ENCODE results near the gene MLLT3.
"Not testable (repeated sequence)": the region's sequence is repeated elsewhere in the genome, so short reads cannot be mapped to it uniquely, and the experiment has no call there.

The MLLT3 gene

DNA sequence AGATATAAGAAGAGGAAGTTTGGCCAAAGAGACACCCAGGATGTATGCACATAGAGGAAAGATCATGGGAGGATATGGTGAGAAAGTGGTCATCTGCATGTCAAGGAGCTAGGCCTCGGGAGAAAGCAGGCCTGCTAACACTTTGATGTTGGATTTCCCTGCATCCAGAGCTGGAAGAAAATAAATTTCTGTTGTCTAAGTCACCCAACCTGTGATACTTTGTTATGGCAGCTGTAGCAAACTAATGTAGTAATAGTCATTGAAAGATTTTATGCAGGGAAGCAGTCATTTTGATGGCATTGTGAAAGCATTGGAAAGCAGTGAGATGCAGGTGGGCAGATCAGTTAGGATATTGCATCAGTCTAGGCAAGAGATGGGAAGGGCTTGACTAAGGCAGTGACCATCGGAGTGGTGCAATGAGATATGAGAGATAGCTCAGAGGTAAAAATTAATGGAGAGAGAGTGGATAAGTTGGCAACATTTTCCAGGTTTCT lies 37.2 kb upstream of the MLLT3 start:
- TF ChIP-seq, protein P1, sequence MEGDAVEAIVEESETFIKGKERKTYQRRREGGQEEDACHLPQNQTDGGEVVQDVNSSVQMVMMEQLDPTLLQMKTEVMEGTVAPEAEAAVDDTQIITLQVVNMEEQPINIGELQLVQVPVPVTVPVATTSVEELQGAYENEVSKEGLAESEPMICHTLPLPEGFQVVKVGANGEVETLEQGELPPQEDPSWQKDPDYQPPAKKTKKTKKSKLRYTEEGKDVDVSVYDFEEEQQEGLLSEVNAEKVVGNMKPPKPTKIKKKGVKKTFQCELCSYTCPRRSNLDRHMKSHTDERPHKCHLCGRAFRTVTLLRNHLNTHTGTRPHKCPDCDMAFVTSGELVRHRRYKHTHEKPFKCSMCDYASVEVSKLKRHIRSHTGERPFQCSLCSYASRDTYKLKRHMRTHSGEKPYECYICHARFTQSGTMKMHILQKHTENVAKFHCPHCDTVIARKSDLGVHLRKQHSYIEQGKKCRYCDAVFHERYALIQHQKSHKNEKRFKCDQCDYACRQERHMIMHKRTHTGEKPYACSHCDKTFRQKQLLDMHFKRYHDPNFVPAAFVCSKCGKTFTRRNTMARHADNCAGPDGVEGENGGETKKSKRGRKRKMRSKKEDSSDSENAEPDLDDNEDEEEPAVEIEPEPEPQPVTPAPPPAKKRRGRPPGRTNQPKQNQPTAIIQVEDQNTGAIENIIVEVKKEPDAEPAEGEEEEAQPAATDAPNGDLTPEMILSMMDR (conservative IDR thresholded peaks at IDR 0.05; ENCODE audit: control insufficient read depth, insufficient read depth, low read depth, low read length): no peak
- DNase-seq (ENCODE audit: low read depth): no peak
- H3K4me3 ChIP-seq (ENCODE audit: control insufficient read depth, low read depth, low read length): no peak overlapping the region

DNA sequence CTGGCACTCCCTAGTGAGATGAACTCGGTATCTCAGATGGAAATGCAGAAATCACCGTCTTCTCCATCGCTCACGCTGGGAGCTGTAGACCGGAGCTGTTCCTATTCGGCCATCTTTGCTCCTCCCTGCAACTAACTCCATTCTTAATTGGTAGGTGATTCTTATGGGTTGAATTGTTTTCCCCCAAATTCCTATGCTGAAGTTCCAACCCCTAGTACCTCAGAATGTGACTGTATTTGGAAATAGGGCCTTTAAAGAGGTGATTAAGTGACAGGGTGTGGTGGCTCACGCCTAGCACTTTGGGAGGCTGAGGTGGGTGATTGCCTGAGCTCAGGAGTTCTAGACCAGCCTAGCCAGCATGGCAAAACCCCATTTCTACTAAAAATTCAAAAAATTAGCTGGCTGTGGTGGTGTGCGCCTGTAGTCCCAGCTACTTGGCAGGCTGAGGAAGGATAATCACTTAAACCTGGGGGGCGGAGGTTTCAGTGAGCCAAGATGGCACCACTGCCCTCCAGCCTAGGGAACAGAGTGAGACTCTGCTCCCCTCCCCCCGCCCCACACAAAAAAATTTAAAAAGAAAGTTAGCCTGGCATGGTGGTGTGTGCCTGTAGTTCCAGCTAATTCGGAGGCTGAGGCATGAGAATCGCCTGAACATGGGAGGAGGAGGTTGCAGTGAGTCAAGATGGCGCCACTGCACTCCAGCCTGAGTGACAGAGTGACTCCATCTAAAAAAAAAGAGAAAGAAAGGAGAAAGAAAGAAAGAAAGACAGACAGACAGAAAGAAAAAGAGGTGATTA lies 36.6 kb upstream of the MLLT3 start:
- TF ChIP-seq, protein P1 (conservative IDR thresholded peaks at IDR 0.05; ENCODE audit: control insufficient read depth, insufficient read depth, low read depth, low read length): no peak
- no peak for DNase-seq (ENCODE audit: low read depth)
- peak overlapping the region; percentile 46 for H3K4me3 ChIP-seq (ENCODE audit: control insufficient read depth, low read depth, low read length)

DNA sequence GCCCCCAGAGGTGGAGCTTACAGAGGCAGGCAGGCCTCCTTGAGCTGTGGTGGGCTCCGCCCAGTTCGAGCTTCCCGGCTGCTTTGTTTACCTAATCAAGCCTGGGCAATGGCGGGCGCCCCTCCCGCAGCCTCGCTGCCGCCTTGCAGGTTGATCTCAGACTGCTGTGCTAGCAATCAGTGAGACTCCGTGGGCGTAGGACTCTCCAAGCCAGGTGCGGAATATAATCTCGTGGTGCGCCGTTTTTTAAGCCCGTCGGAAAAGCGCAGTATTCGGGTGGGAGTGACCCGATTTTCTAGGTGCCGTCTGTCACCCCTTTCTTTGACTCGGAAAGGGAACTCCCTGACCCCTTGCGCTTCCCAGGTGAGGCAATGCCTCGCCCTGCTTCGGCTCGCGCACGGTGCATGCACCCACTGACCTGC lies 36.0 kb upstream of the MLLT3 start:
- DNase-seq (ENCODE audit: low read depth): not testable (repeated sequence)
- H3K4me3 ChIP-seq (ENCODE audit: control insufficient read depth, low read depth, low read length): peak overlapping the region; percentile 46

DNA sequence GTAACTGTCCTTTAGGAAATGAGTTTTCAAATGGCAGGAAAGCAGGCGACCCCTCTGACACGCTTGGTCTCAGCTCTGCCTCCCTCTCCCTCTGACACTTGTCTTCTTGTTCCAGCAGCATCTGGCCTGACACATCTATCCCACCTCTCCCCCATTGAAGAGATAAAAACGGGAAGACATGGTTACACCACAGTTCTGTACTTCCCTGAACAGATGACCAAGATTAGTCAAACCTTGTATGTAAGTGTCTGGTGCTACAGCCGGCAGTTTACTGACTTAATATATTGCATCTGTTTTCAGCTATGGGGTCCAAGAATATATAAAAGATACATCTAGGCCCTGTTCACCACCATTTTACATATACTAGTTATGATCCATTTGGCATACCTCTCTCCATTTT lies 29.6 kb upstream of the MLLT3 start:
- no peak for DNase-seq (ENCODE audit: low read depth)
- TF ChIP-seq, protein P1 (conservative IDR thresholded peaks at IDR 0.05; ENCODE audit: control insufficient read depth, insufficient read depth, low read depth, low read length): no peak

DNA sequence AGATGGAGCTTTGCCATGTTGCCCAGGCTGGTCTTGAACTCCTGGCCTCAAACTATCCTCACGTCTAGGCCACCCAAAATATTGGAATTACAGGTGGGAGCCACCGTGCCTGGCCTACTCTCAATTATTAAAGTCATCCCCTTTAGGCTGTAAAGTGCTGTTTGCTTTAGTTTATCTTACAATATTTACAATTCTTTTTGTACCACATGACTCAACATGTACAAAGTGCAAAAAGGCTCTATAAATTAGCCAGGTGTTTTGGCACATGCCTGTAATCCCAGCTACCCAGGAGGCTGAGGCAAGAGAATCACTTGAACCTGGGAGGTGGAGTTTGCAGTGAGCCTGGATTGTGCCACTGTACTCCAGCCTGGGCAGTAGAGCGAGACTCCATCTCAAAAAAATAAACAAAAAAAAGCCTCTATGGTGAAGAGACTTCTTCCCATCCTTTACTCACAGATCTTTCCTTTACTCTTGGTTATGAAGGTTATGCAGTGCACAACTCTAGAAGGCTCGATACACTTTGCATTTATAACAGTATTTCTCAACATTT lies 28.5 kb upstream of the MLLT3 start:
- DNase-seq (ENCODE audit: low read depth): no peak
- no peak overlapping the region for H3K4me3 ChIP-seq (ENCODE audit: control insufficient read depth, low read depth, low read length)
- TF ChIP-seq, protein P1 (conservative IDR thresholded peaks at IDR 0.05; ENCODE audit: control insufficient read depth, insufficient read depth, low read depth, low read length): no peak

More for the DNA sequence above, 29.6 kb upstream of the MLLT3 start:
- H3K4me3 ChIP-seq (ENCODE audit: control insufficient read depth, low read depth, low read length): no peak overlapping the region

DNA sequence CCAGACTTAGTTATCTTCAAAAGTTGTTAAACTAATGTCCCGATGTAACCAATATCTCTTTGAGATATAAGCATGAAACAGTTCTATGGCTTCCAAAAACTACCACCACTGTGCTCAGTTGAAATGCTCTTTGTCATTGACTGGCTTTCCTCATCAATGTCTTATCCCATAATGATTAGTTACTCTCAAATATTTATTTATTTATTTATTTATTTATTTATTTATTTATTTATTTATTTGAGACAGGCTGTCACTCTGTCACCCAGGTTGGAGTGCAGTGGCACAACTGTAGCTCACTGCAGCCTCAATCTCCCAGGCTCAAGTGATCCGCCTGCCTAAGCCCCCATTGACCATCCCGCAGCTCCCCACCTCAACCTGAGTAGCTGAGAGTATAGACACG lies 28.0 kb upstream of the MLLT3 start:
- no peak for DNase-seq (ENCODE audit: low read depth)
- H3K4me3 ChIP-seq (ENCODE audit: control insufficient read depth, low read depth, low read length): no peak overlapping the region
- TF ChIP-seq, protein P1 (conservative IDR thresholded peaks at IDR 0.05; ENCODE audit: control insufficient read depth, insufficient read depth, low read depth, low read length): no peak

DNA sequence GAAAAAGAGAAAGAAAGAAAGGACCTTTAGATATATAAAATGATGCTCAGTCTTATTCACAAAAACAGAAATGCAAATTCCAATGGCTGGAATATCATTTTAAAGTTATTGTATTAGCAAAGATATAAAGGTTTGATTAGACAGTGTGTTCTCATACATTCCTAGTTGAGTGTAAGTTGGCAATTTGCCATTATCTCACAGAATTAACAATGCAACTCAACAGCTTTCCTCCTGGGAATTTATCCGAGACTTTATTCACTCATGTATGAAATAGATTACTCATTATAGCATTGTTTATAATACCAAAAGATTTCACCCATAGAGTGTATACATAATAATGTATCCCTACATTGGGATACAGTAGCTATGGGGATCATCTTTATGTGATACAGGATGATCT lies 27.1 kb upstream of the MLLT3 start:
- H3K4me3 ChIP-seq (ENCODE audit: control insufficient read depth, low read depth, low read length): no peak overlapping the region
- DNase-seq (ENCODE audit: low read depth): peak; percentile 18
- TF ChIP-seq, protein P1 (conservative IDR thresholded peaks at IDR 0.05; ENCODE audit: control insufficient read depth, insufficient read depth, low read depth, low read length): no peak

Measured in fibroblast of mammary gland (primary cell).